HepG2 (cell line): ENCODE data around the gene MMD2. TPM values are rescaled to one million over a fixed set of nuclear protein-coding genes. Genes with fewer than 3 reads are reported as not detected.

Experiments
- BCL3 ChIP-seq: sonication (generic); formaldehyde crosslinking; IDR thresholded peaks from 2 replicates; pipeline ENCODE4 v1.5.1; 2020; ENCODE audit warnings: mild to moderate bottlenecking, missing genetic modification reagents, moderate library complexity
- BCL6 ChIP-seq: IDR thresholded peaks from 2 replicates; pipeline ENCODE4 v1.6.1; 2016; ENCODE audit warnings: missing genetic modification reagents, missing compliant biosample characterization
- FLYWCH1 ChIP-seq: sonication (generic); formaldehyde crosslinking; IDR thresholded peaks from 2 replicates; pipeline ENCODE4 v1.8.1; 2023; ENCODE audit warnings: mild to moderate bottlenecking, missing genetic modification reagents
- GLI4 ChIP-seq: sonication (generic); formaldehyde crosslinking; IDR thresholded peaks from 2 replicates; pipeline ENCODE4 v1.5.1; 2020; ENCODE audit warnings: missing genetic modification reagents, mild to moderate bottlenecking, moderate library complexity, borderline replicate concordance
- HNRNPUL1 ChIP-seq: fragments of 200-400 bp; formaldehyde crosslinking; IDR thresholded peaks from 2 replicates; pipeline ENCODE4 v1.6.1; 2017; ENCODE audit warnings: low read depth, mild to moderate bottlenecking, low read length, moderate library complexity
- JDP2 ChIP-seq: sonication (generic); formaldehyde crosslinking; IDR thresholded peaks from 2 replicates; pipeline ENCODE4 v1.8.1; 2022; ENCODE audit warnings: missing genetic modification reagents, borderline replicate concordance
- MBD4 ChIP-seq: IDR thresholded peaks from 2 replicates; pipeline ENCODE4 v1.6.1; 2012; ENCODE audit warnings: low read length, inconsistent platforms, borderline replicate concordance
- PAX8 ChIP-seq: sonication (generic); formaldehyde crosslinking; IDR thresholded peaks from 2 replicates; pipeline ENCODE4 v1.8.0; 2022; ENCODE audit warnings: mild to moderate bottlenecking, missing genetic modification reagents, borderline replicate concordance
- PAXIP1 ChIP-seq: sonication (generic); formaldehyde crosslinking; conservative IDR thresholded peaks from 2 replicates; pipeline ENCODE4 v1.4.0; 2020; ENCODE audit warnings: mild to moderate bottlenecking, missing genetic modification reagents, moderate library complexity
- RFX1 ChIP-seq: fragments of 450-650 bp; IDR thresholded peaks from 2 replicates; pipeline ENCODE4 v1.6.1; 2017
- THYN1 ChIP-seq: sonication (generic); formaldehyde crosslinking; IDR thresholded peaks from 2 replicates; pipeline ENCODE4 v1.8.1; 2023; ENCODE audit warnings: low read depth, mild to moderate bottlenecking, moderate library complexity, missing genetic modification reagents, borderline replicate concordance
- XBP1 ChIP-seq: sonication (generic); formaldehyde crosslinking; IDR thresholded peaks from 2 replicates; pipeline ENCODE4 v1.5.0; 2020; ENCODE audit warnings: missing genetic modification reagents
- ZFY ChIP-seq: sonication (generic); formaldehyde crosslinking; IDR thresholded peaks from 2 replicates; pipeline ENCODE4 v1.4.0; 2020; ENCODE audit warnings: missing genetic modification reagents
- ZNF143 ChIP-seq: sonication (generic); formaldehyde crosslinking; IDR thresholded peaks from 2 replicates; pipeline ENCODE4 v1.4.0; 2020; ENCODE audit warnings: missing genetic modification reagents
- ZNF367 ChIP-seq: sonication (generic); formaldehyde crosslinking; IDR thresholded peaks from 2 replicates; pipeline ENCODE4 v1.4.0; 2020; ENCODE audit warnings: missing genetic modification reagents, borderline replicate concordance
- ZNF547 ChIP-seq: sonication (generic); formaldehyde crosslinking; IDR thresholded peaks from 2 replicates; pipeline ENCODE4 v1.5.1; 2020; ENCODE audit warnings: mild to moderate bottlenecking, missing genetic modification reagents
- ZNF552 ChIP-seq: sonication (generic); formaldehyde crosslinking; IDR thresholded peaks from 2 replicates; pipeline ENCODE4 v1.9.0; 2022; ENCODE audit warnings: missing genetic modification reagents, mild to moderate bottlenecking, borderline replicate concordance
- ZNF639 ChIP-seq: conservative IDR thresholded peaks from 2 replicates; pipeline ENCODE4 v1.6.1; 2018; ENCODE audit warnings: missing genetic modification reagents
- ZNF766 ChIP-seq: sonication (generic); formaldehyde crosslinking; IDR thresholded peaks from 2 replicates; pipeline ENCODE4 v1.5.0; 2020; ENCODE audit warnings: missing genetic modification reagents, borderline replicate concordance
- polyA plus RNA-seq, 8 experiments: library from polyadenylated mRNA; depleted of rRNA in 3 of 8; stranded (reverse) in 7 of 8; unstranded in 1 of 8; fragments of >200 nt; fragmentation: Illumina TruSeq in 4 of 8; extraction: Trizol in 4 of 8; gene quantifications; 2 replicates each; pipeline versions ENCODE4 v1.2.1 to v1.2.3, GENCODE V29; 2011 to 2016; ENCODE audit warnings: low read depth in 4 of 8, missing spikeins in 1 of 8, mixed read lengths in 1 of 8; ENCODE audit not compliant: insufficient read depth in 1 of 8
- total RNA-seq, 5 experiments: library from RNA; depleted of rRNA; stranded (reverse); fragments of >200 nt; fragmentation: Illumina TruSeq; extraction: Trizol; gene quantifications; 2 replicates each; pipeline ENCODE4 v1.2.3, GENCODE V29; 2016; ENCODE audit warnings: low read depth in 1 of 5
- TF ChIP-seq, protein P1 (sequence below): sonication (generic); formaldehyde crosslinking; IDR thresholded peaks from 2 replicates; pipeline ENCODE4 v1.4.0; 2020; ENCODE audit warnings: missing genetic modification reagents

The MMD2 gene
- total and polyA plus RNA-seq, 2 of the 13 experiments (the other 11 are each of a cell fraction or from before 2014, with no cell fraction given): not detected

DNA sequence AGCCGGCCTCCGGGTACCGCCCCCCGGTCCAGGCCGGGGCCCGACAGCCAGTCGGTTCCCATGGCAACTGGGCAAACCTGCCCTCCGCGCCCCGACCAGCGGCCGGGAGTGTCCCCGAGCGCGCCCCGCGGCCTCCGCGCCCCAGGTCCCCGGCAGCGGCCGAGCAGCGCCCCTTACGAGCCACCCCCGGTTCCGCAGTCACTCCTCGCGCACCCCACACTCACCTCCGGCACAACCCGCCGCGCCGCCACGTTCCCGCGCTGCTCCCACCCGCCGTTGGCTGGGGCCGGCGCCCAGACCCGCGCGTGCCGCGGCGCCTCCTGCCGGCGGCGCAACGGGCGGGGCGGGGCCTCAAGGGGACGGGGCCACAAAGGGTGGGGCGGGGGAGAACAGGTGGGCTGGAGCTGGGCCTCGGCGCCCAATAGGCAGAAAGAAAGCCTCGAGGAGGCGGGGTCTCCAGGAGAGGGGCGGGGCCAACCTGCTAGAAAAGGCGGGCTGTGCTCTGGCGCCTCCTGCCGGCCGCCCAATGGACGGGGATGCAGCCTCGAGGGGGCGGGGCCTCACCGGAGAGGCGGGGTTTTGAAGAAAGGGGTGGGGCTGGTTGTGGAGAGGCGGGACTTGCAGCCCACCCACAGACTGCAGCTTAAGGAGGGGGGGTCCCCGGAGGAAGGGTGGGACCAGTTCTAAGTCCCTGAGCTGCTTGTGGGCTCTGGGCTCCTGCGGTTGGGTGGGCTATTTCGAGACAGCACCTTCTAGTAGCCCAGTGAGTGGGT is 75.4 kb downstream of the MMD2 start, which contains the start of gene RADIL (continued):
- TF ChIP-seq JDP2 (no peak), GLI4 (no peak), RFX1 (peak; percentile 72), ZNF639 (no peak), PAXIP1 (CRISPR knock-in tag) (no peak), ZFY (CRISPR knock-in tag) (peak; percentile 38; the same call in 1 of the 2 replicates), ZNF552 (CRISPR knock-in tag) (no peak), ZNF547 (no peak), ZNF367 (CRISPR knock-in tag) (no peak), FLYWCH1 (CRISPR knock-in tag) (no peak), HNRNPUL1 (no peak), ZNF143 (CRISPR knock-in tag) (no peak), MBD4 (no peak), THYN1 (no peak), BCL6 (no peak), BCL3 (CRISPR knock-in tag) (peak; percentile 49; the same call in 1 of the 2 replicates), XBP1 (CRISPR knock-in tag) (no peak), PAX8 (CRISPR knock-in tag) (no peak), ZNF766 (CRISPR knock-in tag) (0 out of 2 replicates have a peak, but pooled peaks have one; percentile 51)
- TF ChIP-seq, protein P1, sequence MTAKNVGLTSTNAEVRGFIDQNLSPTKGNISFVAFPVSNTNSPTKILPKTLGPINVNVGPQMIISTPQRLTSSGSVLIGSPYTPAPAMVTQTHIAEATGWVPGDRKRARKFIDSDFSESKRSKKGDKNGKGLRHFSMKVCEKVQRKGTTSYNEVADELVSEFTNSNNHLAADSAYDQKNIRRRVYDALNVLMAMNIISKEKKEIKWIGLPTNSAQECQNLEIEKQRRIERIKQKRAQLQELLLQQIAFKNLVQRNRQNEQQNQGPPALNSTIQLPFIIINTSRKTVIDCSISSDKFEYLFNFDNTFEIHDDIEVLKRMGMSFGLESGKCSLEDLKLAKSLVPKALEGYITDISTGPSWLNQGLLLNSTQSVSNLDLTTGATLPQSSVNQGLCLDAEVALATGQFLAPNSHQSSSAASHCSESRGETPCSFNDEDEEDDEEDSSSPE: peak; percentile 82
